Measurements from ENCODE around the gene DIS3L2. TPM values are rescaled to one million over a fixed set of nuclear protein-coding genes. Genes with fewer than 3 reads are reported as not detected.

Gene DIS3L2
- total and polyA plus RNA-seq, 2 of the 8 experiments (the other 6 are each of a cell fraction or from before 2014, with no cell fraction given) = 11.5 to 21.6 TPM

DNA sequence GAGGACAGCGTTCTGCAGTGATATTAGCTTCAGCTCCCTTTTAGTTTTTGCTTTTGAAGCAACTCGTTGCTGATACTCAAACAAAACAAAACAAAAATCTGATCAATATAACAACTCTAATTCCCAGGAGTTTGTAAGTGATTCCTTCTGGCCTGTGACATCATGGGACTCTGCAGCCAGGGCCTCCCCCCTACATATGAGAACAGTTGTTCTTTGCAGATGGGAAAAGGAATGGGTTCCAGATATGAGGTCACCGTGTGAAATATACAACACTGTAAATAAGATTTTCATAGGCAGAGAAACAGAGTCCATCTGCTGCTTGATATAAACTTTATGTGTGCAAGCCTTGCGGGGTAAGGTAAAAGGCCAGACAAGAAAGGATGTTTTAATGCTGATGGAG, 56.7 kb downstream of the DIS3L2 start:
- peaks cover 0 to 5% (median 2%) of the 10 kb centered on the region in 4 experiments; a peak in 4 of 8 replicates for H3K36me3 ChIP-seq (ENCODE audit: control insufficient read depth in 2 of 4, insufficient read depth in 4 of 4, low read length in 3 of 4)
- H4K20me1 ChIP-seq (replicated peaks in 1 of 2; ENCODE audit: control insufficient read depth in 1 of 2, insufficient read depth in 2 of 2, low read length in 2 of 2) = no peaks in the 10 kb centered on the region
- ChIA-PET POLR2A (ENCODE audit: partially characterized antibody) (no interaction called here), CTCF (ENCODE audit: partially characterized antibody) (no interaction called here)
- H3K4me3 ChIP-seq (ENCODE audit: extremely low read depth in 1 of 4, insufficient read depth in 2 of 4, low read depth in 3 of 4, low read length in 4 of 4) = no peak overlapping the region
- H3K27me3 ChIP-seq (replicated peaks in 1 of 4; ENCODE audit: control insufficient read depth in 3 of 4, extremely low read depth in 1 of 4, insufficient read depth in 3 of 4, low read length in 3 of 4) = no peaks in the 10 kb centered on the region
- H3K27ac ChIP-seq (ENCODE audit: low read depth, low read length) = no peak overlapping the region
- no peak overlapping the region for H3K14ac ChIP-seq (ENCODE audit: insufficient read length)
- no peak overlapping the region for H2BK15ac ChIP-seq (ENCODE audit: low read length)
- 93% methylated on average over 4 of the region's 4 CpGs; no CpG with 5 or more reads in 1 of the 2 experiments for WGBS, 2 experiments (ENCODE audit: extremely low coverage in 1 of 2, insufficient coverage in 1 of 2, insufficient read length in 1 of 2, insufficient replicate concordance in 2 of 2, low coverage in 1 of 2, low lambda C conversion rate in 2 of 2, missing lambda C conversion rate in 1 of 2)
- no peak overlapping the region for H2BK20ac ChIP-seq (ENCODE audit: low read length)
- H3K56ac ChIP-seq (replicated peaks; ENCODE audit: insufficient read length, low read depth, low read length) = no peak overlapping the region
- FAIRE-seq (no peak), DNase-seq (ENCODE audit: low read depth in 1 of 2, low spot score in 2 of 2) (no peak)
- H2BK120ac ChIP-seq (replicated peaks; ENCODE audit: low read depth, low read length) = no peak overlapping the region
- no peaks in the 10 kb centered on the region for H3K79me2 ChIP-seq (ENCODE audit: control insufficient read depth in 1 of 2, insufficient read depth in 2 of 2, low read length in 2 of 2)
- no peak overlapping the region for H3K9ac ChIP-seq (replicated peaks in 1 of 4; ENCODE audit: extremely low read depth in 1 of 4, low read depth in 3 of 4, low read length in 3 of 4)
- no peak overlapping the region for H2BK12ac ChIP-seq (ENCODE audit: low read depth, low read length)
- H3K23ac ChIP-seq (ENCODE audit: insufficient read length) = no peak overlapping the region
- H3K4ac ChIP-seq (replicated peaks; ENCODE audit: insufficient read length, low read depth, low read length) = no peak overlapping the region
- 0 out of 2 replicates have a peak, but pooled peaks cover 1% of the 10 kb centered on the region for H3K23me2 ChIP-seq (ENCODE audit: low read depth, low read length)
- no peak overlapping the region for H4K8ac ChIP-seq (ENCODE audit: extremely low read depth, insufficient read depth, low read length)
- H3K79me1 ChIP-seq (ENCODE audit: low read depth, low read length) = no peaks in the 10 kb centered on the region; the same call in none of the 2 replicates
- H4K5ac ChIP-seq (ENCODE audit: insufficient read length, low read depth, low read length) = no peak overlapping the region
- H2AK5ac ChIP-seq (ENCODE audit: low read depth, low read length) = no peak overlapping the region
- H4K91ac ChIP-seq (replicated peaks; ENCODE audit: insufficient read length, low read length) = no peak overlapping the region
- no peaks in the 10 kb centered on the region for H3K9me3 ChIP-seq (ENCODE audit: insufficient read depth in 2 of 2, low read depth in 1 of 2, low read length in 1 of 2)
- no peak overlapping the region for H3K18ac ChIP-seq (ENCODE audit: extremely low read depth, low read length)
- H2BK5ac ChIP-seq (ENCODE audit: low read depth, low read length) = no peak overlapping the region
- H2AFZ ChIP-seq (ENCODE audit: low read length) = no peak overlapping the region
- no peaks in the 10 kb centered on the region; a peak in 2 of 7 replicates for H3K4me1 ChIP-seq (replicated peaks in 1 of 4; ENCODE audit: control insufficient read depth in 3 of 4, insufficient read depth in 4 of 4, low read length in 3 of 4)
- no peak overlapping the region for H3K4me2 ChIP-seq (ENCODE audit: insufficient read depth in 1 of 2, low read depth in 2 of 2, low read length in 2 of 2)
- TF ChIP-seq TAF7 (optimal IDR thresholded peaks at IDR 0.05; ENCODE audit: borderline replicate concordance, low read depth, low read length) (no peak), CTCF (IDR thresholded peaks at IDR 0.05; ENCODE audit: control extremely low read depth in 1 of 3, insufficient read depth in 1 of 3, low read depth in 1 of 3, low read length in 3 of 3) (no peak), EGR1 (IDR thresholded peaks at IDR 0.05; ENCODE audit: borderline replicate concordance, low read depth, low read length) (no peak), POLR2A (IDR thresholded peaks at IDR 0.05; ENCODE audit: control extremely low read depth in 1 of 2, low read depth in 2 of 2, low read length in 2 of 2) (no peak), RXRA (IDR thresholded peaks at IDR 0.05; ENCODE audit: insufficient read depth, low read depth, low read length) (no peak), SRF (IDR thresholded peaks at IDR 0.05; ENCODE audit: low read depth, low read length) (no peak), ZNF274 (IDR thresholded peaks at IDR 0.05; ENCODE audit: borderline replicate concordance, extremely low read depth, low read length) (no peak), NRF1 (IDR thresholded peaks at IDR 0.05; ENCODE audit: low read depth, low read length) (no peak), SAP30 (IDR thresholded peaks at IDR 0.05; ENCODE audit: insufficient read depth, insufficient replicate concordance, low read length) (no peak), KDM1A (IDR thresholded peaks at IDR 0.05; ENCODE audit: borderline replicate concordance, low read length) (no peak), RBBP5 (IDR thresholded peaks at IDR 0.05; ENCODE audit: borderline replicate concordance, low read depth, low read length) (no peak)
- TF ChIP-seq, protein P1, sequence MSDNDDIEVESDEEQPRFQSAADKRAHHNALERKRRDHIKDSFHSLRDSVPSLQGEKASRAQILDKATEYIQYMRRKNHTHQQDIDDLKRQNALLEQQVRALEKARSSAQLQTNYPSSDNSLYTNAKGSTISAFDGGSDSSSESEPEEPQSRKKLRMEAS (IDR thresholded peaks at IDR 0.05) = no peak

Measured in H1 (cell line).